H9 (cell line): ENCODE results near the gene CRHR1. TPM values are rescaled to one million over a fixed set of nuclear protein-coding genes. Genes with fewer than 3 reads are reported as not detected.

ENCODE experiments used
- DNase-seq: peaks from one replicate; pipeline ENCODE4 v3.0.0-alpha.2; 2017
- H2AFZ ChIP-seq: one replicate; pipeline ENCODE4 v1.6.1; 2013; ENCODE audit warnings: mild to moderate bottlenecking, low read length, control low read depth, moderate library complexity
- H2AK5ac ChIP-seq: 2 replicates; pipeline ENCODE4 v1.6.1; 2013; ENCODE audit warnings: low read length, control low read depth, mixed read lengths; ENCODE audit not compliant: insufficient read length
- H2BK120ac ChIP-seq: one replicate; pipeline ENCODE4 v1.6.1; 2013; ENCODE audit warnings: low read depth, mild to moderate bottlenecking, low read length, control low read depth, inconsistent platforms; ENCODE audit not compliant: poor library complexity, severe bottlenecking
- H2BK12ac ChIP-seq: 2 replicates; pipeline ENCODE4 v1.6.1; 2013; ENCODE audit warnings: low read length, control low read depth, mixed read lengths, low read depth; ENCODE audit not compliant: insufficient read length
- H2BK15ac ChIP-seq: 2 replicates; pipeline ENCODE4 v1.6.1; 2013; ENCODE audit warnings: low read depth, low read length, control low read depth
- H2BK20ac ChIP-seq: one replicate; pipeline ENCODE4 v1.6.1; 2013; ENCODE audit warnings: low read depth, mild to moderate bottlenecking, low read length, control low read depth, inconsistent platforms; ENCODE audit not compliant: poor library complexity, severe bottlenecking
- H2BK5ac ChIP-seq: 2 replicates; pipeline ENCODE4 v1.6.1; 2013; ENCODE audit warnings: low read length, control low read depth, mixed read lengths; ENCODE audit not compliant: insufficient read length
- H3K14ac ChIP-seq: 2 replicates; pipeline ENCODE4 v1.6.1; 2013; ENCODE audit warnings: low read length, control low read depth; ENCODE audit not compliant: insufficient read depth
- H3K18ac ChIP-seq: 2 replicates; pipeline ENCODE4 v1.6.1; 2013; ENCODE audit warnings: low read depth, mild to moderate bottlenecking, mixed read lengths, low read length, control low read depth; ENCODE audit not compliant: insufficient read length
- H3K23ac ChIP-seq: 2 replicates; pipeline ENCODE4 v1.6.1; 2013; ENCODE audit warnings: low read length, control low read depth, mixed read lengths, low read depth; ENCODE audit not compliant: insufficient read length
- H3K23me2 ChIP-seq: 2 replicates; pipeline ENCODE4 v1.6.1; 2013; ENCODE audit warnings: low read depth, mild to moderate bottlenecking, mixed read lengths, low read length, control low read depth; ENCODE audit not compliant: insufficient read length, poor library complexity, severe bottlenecking
- H3K27ac ChIP-seq: 2 replicates; pipeline ENCODE4 v1.5.1; 2013; ENCODE audit warnings: low read length, control low read depth, mixed read lengths, low read depth; ENCODE audit not compliant: insufficient read length
- H3K27me3 ChIP-seq: 2 replicates; pipeline ENCODE4 v1.6.1; 2013; ENCODE audit warnings: low read length, control low read depth, inconsistent platforms; ENCODE audit not compliant: insufficient read depth
- H3K4ac ChIP-seq: 2 replicates; pipeline ENCODE4 v1.6.1; 2013; ENCODE audit warnings: low read depth, mild to moderate bottlenecking, control low read depth, inconsistent platforms, low read length, moderate library complexity
- H3K4me1 ChIP-seq: 2 replicates; pipeline ENCODE4 v1.6.1; 2013; ENCODE audit warnings: low read length, control low read depth, inconsistent platforms; ENCODE audit not compliant: insufficient read depth
- H3K4me2 ChIP-seq: 2 replicates; pipeline ENCODE4 v1.6.1; 2013; ENCODE audit warnings: low read length, control low read depth, mixed read lengths; ENCODE audit not compliant: insufficient read length, insufficient read depth
- H3K56ac ChIP-seq: 2 replicates; pipeline ENCODE4 v1.6.1; 2013; ENCODE audit warnings: low read depth, mild to moderate bottlenecking, mixed read lengths, low read length, control low read depth; ENCODE audit not compliant: insufficient read length
- H3K79me1 ChIP-seq: 2 replicates; pipeline ENCODE4 v1.6.1; 2013; ENCODE audit warnings: low read depth, mild to moderate bottlenecking, moderate library complexity, low read length, control low read depth, inconsistent platforms; ENCODE audit not compliant: insufficient read depth, poor library complexity, severe bottlenecking
- H3K79me2 ChIP-seq: 2 replicates; pipeline ENCODE4 v1.6.1; 2013; ENCODE audit warnings: low read length, control low read depth, inconsistent platforms; ENCODE audit not compliant: insufficient read depth
- H3K9ac ChIP-seq: 2 replicates; pipeline ENCODE4 v1.6.1; 2013; ENCODE audit warnings: low read length, control low read depth, mixed read lengths; ENCODE audit not compliant: insufficient read length; ENCODE audit errors: extremely low read depth
- H3K9me3 ChIP-seq: one replicate; pipeline ENCODE4 v1.6.1; 2013; ENCODE audit warnings: low read depth, low read length, inconsistent platforms; ENCODE audit not compliant: control insufficient read depth
- H3T11ph ChIP-seq: one replicate; pipeline ENCODE4 v1.6.1; 2013; ENCODE audit warnings: mild to moderate bottlenecking, low read length, control low read depth, inconsistent platforms
- H4K20me1 ChIP-seq: one replicate; pipeline ENCODE4 v1.6.1; 2013; ENCODE audit not compliant: control insufficient read depth, insufficient read length, insufficient read depth
- H4K5ac ChIP-seq: 2 replicates; pipeline ENCODE4 v1.6.1; 2013; ENCODE audit warnings: low read depth, mild to moderate bottlenecking, mixed read lengths, low read length, control low read depth; ENCODE audit not compliant: insufficient read length
- H4K8ac ChIP-seq: replicated peaks from 2 replicates; pipeline ENCODE4 v1.6.1; 2013; ENCODE audit warnings: low read length, control low read depth, mixed read lengths, low read depth; ENCODE audit not compliant: insufficient read length
- H4K91ac ChIP-seq: 2 replicates; pipeline ENCODE4 v1.6.1; 2013; ENCODE audit warnings: low read depth, mild to moderate bottlenecking, moderate library complexity, mixed read lengths, low read length, control low read depth; ENCODE audit not compliant: insufficient read length
- H3K27ac Mint-ChIP-seq, 3 experiments: 2 replicates in 2 of 3; 3 replicates in 1 of 3; pipeline ENCODE4 v1.8.0; 2020 to 2021; ENCODE audit warnings: mixed read lengths in 3 of 3, mild to moderate bottlenecking in 1 of 3, moderate library complexity in 1 of 3
- H3K27me3 Mint-ChIP-seq: 2 replicates; pipeline ENCODE4 v1.8.0; 2021; ENCODE audit warnings: low read depth, mild to moderate bottlenecking, moderate library complexity, mixed read lengths
- H3K36me3 Mint-ChIP-seq, 3 experiments: 2 replicates in 2 of 3; 3 replicates in 1 of 3; pipeline ENCODE4 v1.8.0; 2020 to 2021; ENCODE audit warnings: low read depth in 3 of 3, mixed read lengths in 3 of 3; ENCODE audit not compliant: insufficient read depth in 1 of 3
- H3K4me1 Mint-ChIP-seq, 2 experiments: 2 replicates each; pipeline ENCODE4 v1.8.0; 2020; ENCODE audit warnings: mixed read lengths in 2 of 2
- H3K4me3 Mint-ChIP-seq, 2 experiments: 2 replicates in 1 of 2; 3 replicates in 1 of 2; pipeline ENCODE4 v1.8.0; 2020 to 2021; ENCODE audit warnings: mild to moderate bottlenecking in 2 of 2, mixed read lengths in 2 of 2, moderate library complexity in 1 of 2
- H3K9me3 Mint-ChIP-seq, 2 experiments: 2 replicates in 1 of 2; 3 replicates in 1 of 2; pipeline ENCODE4 v1.8.0; 2020; ENCODE audit warnings: mild to moderate bottlenecking in 2 of 2, mixed read lengths in 2 of 2, moderate library complexity in 1 of 2
- CTCF ChIP-seq: fragments of 200-600 bp; sonication (generic); conservative IDR thresholded peaks from 3 replicates; pipeline ENCODE4 v1.8.0; 2021; ENCODE audit warnings: antibody characterized with exemption, mild to moderate bottlenecking
- WGBS: extraction: QIAGEN DNeasy Blood & Tissue Kit; methylation state at CpG from one replicate; pipeline ENCODE4 v1.1.7; 2013; ENCODE audit warnings: missing lambda C conversion rate, low lambda C conversion rate, mixed read lengths; ENCODE audit not compliant: insufficient read length; ENCODE audit errors: extremely low coverage; 5-methylcytosine and 5-hydroxymethylcytosine counted together
- total RNA-seq: library from RNA; stranded (reverse); gene quantifications from 2 replicates; pipeline ENCODE4 v1.2.1, GENCODE V29; 2021

Gene CRHR1
- total RNA-seq, 1 experiment from 2014 or later, result 0.52 TPM

- H4K8ac ChIP-seq, result no peak overlapping the region
- H2BK5ac ChIP-seq, result no peak overlapping the region
- H3K23ac ChIP-seq, result no peak overlapping the region
- Mint-ChIP-seq H3K4me3 (no peak overlapping the region), H3K4me1 (peaks cover 2 to 11% of the 10 kb centered on the region in 2 experiments; a peak in 3 of 4 replicates), H3K36me3 (no peaks in the 10 kb centered on the region; a peak in 1 of 7 replicates), H3K27me3 (peaks cover 18% of the 10 kb centered on the region), H3K9me3 (no peaks in the 10 kb centered on the region), H3K27ac (no peak overlapping the region; a peak in 1 of 7 replicates)
- no peak overlapping the region for H2BK12ac ChIP-seq
- H4K20me1 ChIP-seq, result no peaks in the 10 kb centered on the region
- H3K4ac ChIP-seq, result no peak overlapping the region
- no peak overlapping the region for H3T11ph ChIP-seq
- no peak overlapping the region for H3K56ac ChIP-seq
- H3K9me3 ChIP-seq, result no peaks in the 10 kb centered on the region
- no peaks in the 10 kb centered on the region for H3K27me3 ChIP-seq
- H3K18ac ChIP-seq, result no peak overlapping the region
- H2BK20ac ChIP-seq, result no peak overlapping the region
- no peak overlapping the region for H3K9ac ChIP-seq
- H3K14ac ChIP-seq, result no peak overlapping the region
- no peak overlapping the region for H4K5ac ChIP-seq
- H3K23me2 ChIP-seq, result no peaks in the 10 kb centered on the region
- H2AFZ ChIP-seq, result no peak overlapping the region
- H4K91ac ChIP-seq, result no peak overlapping the region
- H2AK5ac ChIP-seq, result no peak overlapping the region
- no peak overlapping the region for H3K4me2 ChIP-seq
- no peaks in the 10 kb centered on the region for H3K4me1 ChIP-seq
- H3K79me2 ChIP-seq, result no peaks in the 10 kb centered on the region
- H3K27ac ChIP-seq, result no peak overlapping the region
- DNase-seq, result no peak
- H3K79me1 ChIP-seq, result no peaks in the 10 kb centered on the region
- no CpG with 5 or more reads among the region's 6 CpGs for WGBS
- no peak for TF ChIP-seq CTCF
- H2BK120ac ChIP-seq, result no peak overlapping the region
- H2BK15ac ChIP-seq, result no peak overlapping the region
Measured at GRCh38 chr17:45818041-45818440, 33.9 kb downstream of the CRHR1 start.
